IMR-90 (cell line): Measurements from ENCODE around the gene LRRK2. TPM values are rescaled to one million over a fixed set of nuclear protein-coding genes. Genes with fewer than 3 reads are reported as not detected.

Source experiments
- ATAC-seq: fragments of 200-7000 bp; cut with Tn5 transposase; 2 replicates; pipeline ENCODE4 v1.9.1; 2020; ENCODE audit warnings: low read depth, mild to moderate bottlenecking, moderate library complexity
- BruUV-seq: library from RNA; stranded (reverse); fragments of 400-500 nt; replicated peaks from 2 replicates; lab custom pipeline; 2021; lab: Mats Ljungman, UMichigan
- CTCF ChIA-PET: fragments of 300-600 bp; formaldehyde crosslinking; extraction: SDS; loops from one replicate; lab custom pipeline; 2021; ENCODE audit warnings: antibody characterized with exemption; lab: Yijun Ruan, JAX
- POLR2A ChIA-PET: fragments of 300-600 bp; sonication (Branson Sonifier 250); formaldehyde crosslinking; loops from one replicate; lab custom pipeline; 2022; ENCODE audit warnings: antibody characterized with exemption; ENCODE audit not compliant: unreplicated experiment; lab: Charles Lee
- DNase-seq: peaks from one replicate; pipeline ENCODE4 v3.0.0; 2013
- H2AFZ ChIP-seq: replicated peaks from 2 replicates; pipeline ENCODE3; 2013; ENCODE audit warnings: low read length, mild to moderate bottlenecking; ENCODE audit not compliant: poor library complexity
- H2AK5ac ChIP-seq: 2 replicates; pipeline ENCODE4 v1.6.1; 2013; ENCODE audit warnings: low read depth, low read length, inconsistent platforms
- H2AK9ac ChIP-seq: replicated peaks from 2 replicates; pipeline ENCODE3; 2013; ENCODE audit warnings: mild to moderate bottlenecking, low read depth, low read length, moderate library complexity; ENCODE audit not compliant: poor library complexity
- H2BK120ac ChIP-seq: 2 replicates; pipeline ENCODE4 v1.6.1; 2013; ENCODE audit warnings: low read depth, low read length, inconsistent platforms
- H2BK15ac ChIP-seq: 3 replicates; pipeline ENCODE4 v1.6.1; 2013; ENCODE audit warnings: low read depth, low read length, inconsistent platforms
- H2BK20ac ChIP-seq: 2 replicates; pipeline ENCODE4 v1.6.1; 2013; ENCODE audit warnings: low read depth, mild to moderate bottlenecking, inconsistent platforms, low read length, moderate library complexity
- H2BK5ac ChIP-seq: 2 replicates; pipeline ENCODE4 v1.6.1; 2013; ENCODE audit warnings: mild to moderate bottlenecking, low read depth, low read length, inconsistent platforms; ENCODE audit not compliant: poor library complexity, severe bottlenecking
- H3K14ac ChIP-seq: replicated peaks from 2 replicates; pipeline ENCODE4 v1.6.1; 2013; ENCODE audit warnings: low read depth, low read length, inconsistent platforms
- H3K18ac ChIP-seq: 2 replicates; pipeline ENCODE4 v1.6.1; 2013; ENCODE audit warnings: low read depth, low read length, control low read depth
- H3K23ac ChIP-seq: 2 replicates; pipeline ENCODE4 v1.6.1; 2013; ENCODE audit warnings: low read depth, low read length, inconsistent platforms
- H3K27ac ChIP-seq: 2 replicates; pipeline ENCODE4 v1.5.1; 2013; ENCODE audit warnings: mild to moderate bottlenecking, control low read depth, low read length; ENCODE audit not compliant: insufficient read depth
- H3K27me3 ChIP-seq: 2 replicates; pipeline ENCODE4 v1.6.1; 2013; ENCODE audit warnings: low read length; ENCODE audit not compliant: control insufficient read depth, insufficient read depth
- H3K36me3 ChIP-seq: 2 replicates; pipeline ENCODE4 v1.6.1; 2013; ENCODE audit warnings: low read length, mixed read lengths; ENCODE audit not compliant: control insufficient read depth, insufficient read depth
- H3K4ac ChIP-seq: 2 replicates; pipeline ENCODE4 v1.6.1; 2013; ENCODE audit warnings: low read depth, low read length, inconsistent platforms
- H3K4me1 ChIP-seq: 2 replicates; pipeline ENCODE4 v1.6.1; 2013; ENCODE audit warnings: low read length, mixed read lengths; ENCODE audit not compliant: control insufficient read depth, insufficient read depth
- H3K4me2 ChIP-seq: 2 replicates; pipeline ENCODE4 v1.6.1; 2013; ENCODE audit warnings: low read depth, mild to moderate bottlenecking, control low read depth, low read length, moderate library complexity
- H3K4me3 ChIP-seq: 2 replicates; pipeline ENCODE4 v1.5.1; 2013; ENCODE audit warnings: low read depth, mild to moderate bottlenecking, control low read depth, low read length, moderate library complexity; ENCODE audit not compliant: insufficient read depth
- H3K56ac ChIP-seq: 2 replicates; pipeline ENCODE4 v1.6.1; 2013; ENCODE audit warnings: low read length, inconsistent platforms; ENCODE audit not compliant: insufficient read depth; ENCODE audit errors: extremely low read depth
- H3K79me1 ChIP-seq, 2 experiments: 2 replicates each; pipeline ENCODE4 v1.6.1; 2013; ENCODE audit warnings: low read length in 2 of 2, inconsistent platforms in 1 of 2, low read depth in 1 of 2
- H3K9ac ChIP-seq: 2 replicates; pipeline ENCODE4 v1.6.1; 2013; ENCODE audit warnings: low read depth, low read length, control low read depth
- H3K9me1 ChIP-seq: 2 replicates; pipeline ENCODE4 v1.6.1; 2013; ENCODE audit warnings: low read length, inconsistent platforms; ENCODE audit not compliant: insufficient read depth
- H3K9me3 ChIP-seq: 2 replicates; pipeline ENCODE4 v1.6.1; 2013; ENCODE audit warnings: low read length; ENCODE audit not compliant: control insufficient read depth, insufficient read depth
- H4K20me1 ChIP-seq: 2 replicates; pipeline ENCODE4 v1.6.1; 2013; ENCODE audit warnings: low read length, inconsistent platforms; ENCODE audit not compliant: insufficient read depth
- H4K5ac ChIP-seq: 2 replicates; pipeline ENCODE4 v1.6.1; 2013; ENCODE audit warnings: mild to moderate bottlenecking, low read depth, low read length, control low read depth
- H4K8ac ChIP-seq, 2 experiments: 2 replicates each; pipeline ENCODE4 v1.6.1; 2013; ENCODE audit warnings: low read depth in 2 of 2, low read length in 2 of 2, control low read depth in 1 of 2, inconsistent platforms in 1 of 2
- H4K91ac ChIP-seq: 2 replicates; pipeline ENCODE4 v1.6.1; 2013; ENCODE audit warnings: low read depth, low read length, inconsistent platforms; ENCODE audit not compliant: insufficient read depth
- CTCF ChIP-seq: conservative IDR thresholded peaks from 2 replicates; pipeline ENCODE4 v1.5.1; 2012; ENCODE audit warnings: mild to moderate bottlenecking, low read depth, low read length, improper control_type of control experiment
- FOS ChIP-seq: fragments of 150-350 bp; IDR thresholded peaks from 2 replicates; pipeline ENCODE4 v1.6.1; 2016; ENCODE audit warnings: low read depth, low read length
- MXI1 ChIP-seq: IDR thresholded peaks from 2 replicates; pipeline ENCODE4 v1.6.1; 2012; ENCODE audit warnings: low read depth, mild to moderate bottlenecking, low read length, moderate library complexity, borderline replicate concordance
- RFX5 ChIP-seq: IDR thresholded peaks from 2 replicates; pipeline ENCODE4 v1.8.0; 2012; ENCODE audit warnings: low read depth, mild to moderate bottlenecking, low read length, moderate library complexity
- dilution Hi-C: fragments of 300-500 bp; cut with HindIII; formaldehyde crosslinking; loops from one replicate; pipeline ENCODE4 v1.14.3; 2018; ENCODE audit warnings: low sequenced_read_pairs; ENCODE audit not compliant: unreplicated experiment
- in situ Hi-C: fragments of 300-500 bp; cut with MboI; formaldehyde crosslinking; loops from 3 replicates; pipeline ENCODE4 v1.14.3; 2019; ENCODE audit warnings: low sequenced_read_pairs, inconsistent platforms, mixed read lengths
- intact Hi-C: fragments of 100-400 bp; cut with micrococcal nuclease; formaldehyde crosslinking; loops from 2 replicates; pipeline ENCODE4 v1.10.0; 2022
- polyA plus RNA-seq, 3 experiments: library from polyadenylated mRNA; depleted of rRNA; stranded (reverse); fragments of >200 nt; gene quantifications; 2 replicates each; pipeline ENCODE4 v1.2.3, GENCODE V29; 2012; ENCODE audit warnings: low replicate concordance in 1 of 3
- total RNA-seq: library from RNA; depleted of rRNA; stranded (reverse); fragments of >200 nt; gene quantifications from 2 replicates; pipeline ENCODE4 v1.2.3, GENCODE V29; 2012

The LRRK2 gene
- total and polyA plus RNA-seq, 2 of the 4 experiments (the other 2 are of a cell fraction): 0.17 to 0.54 TPM

GRCh38 chr12:40261937-40262336 lies 37.1 kb downstream of the LRRK2 start:
- DNase-seq: no peak
- no peaks in the 10 kb centered on the region for H3K9me3 ChIP-seq
- H3K14ac ChIP-seq: no peak overlapping the region
- ATAC-seq: no peak
- H2AK5ac ChIP-seq: no peak overlapping the region
- no peak overlapping the region for H2BK120ac ChIP-seq
- no peaks in the 10 kb centered on the region for H3K27me3 ChIP-seq
- H3K23ac ChIP-seq: no peak overlapping the region
- H2AK9ac ChIP-seq: no peak overlapping the region
- dilution Hi-C loops: no loop called here
- TF ChIP-seq RFX5: no peak
- no peak for TF ChIP-seq MXI1
- no peak for TF ChIP-seq CTCF
- no peak for TF ChIP-seq FOS
- no peak overlapping the region for H2BK15ac ChIP-seq
- H2BK20ac ChIP-seq: no peak overlapping the region
- no peak overlapping the region for H2BK5ac ChIP-seq
- CTCF ChIA-PET: no interaction called here
- H2AFZ ChIP-seq: no peak overlapping the region
- H4K20me1 ChIP-seq: no peaks in the 10 kb centered on the region
- in situ Hi-C loops: no loop called here
- no peaks in the 10 kb centered on the region for H3K36me3 ChIP-seq
- H4K91ac ChIP-seq: no peak overlapping the region
- H3K9ac ChIP-seq: no peak overlapping the region
- intact Hi-C loops: no loop called here
- no peak overlapping the region for H4K8ac ChIP-seq
- H3K4me2 ChIP-seq: no peak overlapping the region
- H3K18ac ChIP-seq: no peak overlapping the region
- no TSS peak for BruUV-seq
- no peaks in the 10 kb centered on the region; the same call in 1 of the 2 replicates for H3K4me1 ChIP-seq
- H3K27ac ChIP-seq: no peak overlapping the region
- H3K9me1 ChIP-seq: no peaks in the 10 kb centered on the region
- POLR2A ChIA-PET: no interaction called here
- H3K56ac ChIP-seq: no peak overlapping the region
- H3K4me3 ChIP-seq: no peak overlapping the region
- H3K79me1 ChIP-seq: no peaks in the 10 kb centered on the region
- no peak overlapping the region for H3K4ac ChIP-seq
- no peak overlapping the region for H4K5ac ChIP-seq
